Measurements from ENCODE around the gene TMEM184A. TPM values are rescaled to one million over a fixed set of nuclear protein-coding genes. Genes with fewer than 3 reads are reported as not detected.

Gene TMEM184A
- polyA plus RNA-seq, 2 of the 4 experiments (the other 2 are of a cell fraction): 14.3 to 18.4 TPM

DNA sequence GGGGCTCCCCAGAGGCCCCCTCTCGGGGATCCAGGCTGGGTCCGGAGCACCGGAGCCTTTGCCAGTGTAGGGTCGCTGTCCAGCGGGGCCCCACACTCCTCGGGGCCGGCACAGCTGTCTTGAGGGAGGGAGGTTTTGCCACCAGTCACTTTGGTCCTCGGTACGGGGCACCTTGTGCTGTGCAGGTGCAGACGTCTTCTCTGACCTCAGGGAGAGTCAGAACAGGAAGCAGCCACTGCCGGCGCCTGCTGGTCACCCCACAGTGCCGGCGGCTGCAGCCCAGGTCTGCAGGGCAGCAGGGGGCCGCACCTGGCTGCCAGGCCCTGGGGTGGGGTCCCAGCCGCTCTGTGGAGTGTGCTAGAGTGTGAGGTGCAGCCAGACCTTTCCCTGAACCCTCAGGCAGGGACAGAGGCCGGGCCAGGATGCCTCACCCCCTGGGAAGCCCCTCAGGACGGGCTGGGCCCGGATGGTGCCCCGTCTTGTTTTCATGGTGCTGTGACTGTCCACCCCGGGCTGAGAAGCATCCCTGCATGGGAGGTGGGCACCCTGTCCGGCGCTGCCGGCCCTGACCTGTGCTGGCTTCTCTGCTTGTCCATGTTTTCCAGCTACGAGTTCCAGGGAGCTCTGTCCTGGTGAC, 17.3 kb downstream of the TMEM184A start:
- 0 out of 2 replicates have a peak, but pooled peaks have one; percentile 16 for TF ChIP-seq HEYL (CRISPR knock-in tag; IDR thresholded peaks at IDR 0.05)
- TF ChIP-seq RFX5 (IDR thresholded peaks at IDR 0.05): no peak
- TF ChIP-seq KDM1A (IDR thresholded peaks at IDR 0.05; ENCODE audit: low read depth): no peak
- TF ChIP-seq FOXS1 (CRISPR knock-in tag; IDR thresholded peaks at IDR 0.05): peak; percentile 16; the same call in 1 of the 2 replicates
- TF ChIP-seq, protein P1, sequence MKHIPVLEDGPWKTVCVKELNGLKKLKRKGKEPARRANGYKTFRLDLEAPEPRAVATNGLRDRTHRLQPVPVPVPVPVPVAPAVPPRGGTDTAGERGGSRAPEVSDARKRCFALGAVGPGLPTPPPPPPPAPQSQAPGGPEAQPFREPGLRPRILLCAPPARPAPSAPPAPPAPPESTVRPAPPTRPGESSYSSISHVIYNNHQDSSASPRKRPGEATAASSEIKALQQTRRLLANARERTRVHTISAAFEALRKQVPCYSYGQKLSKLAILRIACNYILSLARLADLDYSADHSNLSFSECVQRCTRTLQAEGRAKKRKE (CRISPR knock-in tag; IDR thresholded peaks at IDR 0.05; ENCODE audit: low read depth): peak; percentile 25; the same call in 1 of the 2 replicates
- peak; percentile 46 for TF ChIP-seq HOXA7 (CRISPR knock-in tag; IDR thresholded peaks at IDR 0.05)
- TF ChIP-seq FOSB (CRISPR knock-in tag; IDR thresholded peaks at IDR 0.05): peak; percentile 36
- peak; percentile 71; the same call in 1 of the 2 replicates for TF ChIP-seq EHF (CRISPR knock-in tag; IDR thresholded peaks at IDR 0.05)
- TF ChIP-seq, protein P2, sequence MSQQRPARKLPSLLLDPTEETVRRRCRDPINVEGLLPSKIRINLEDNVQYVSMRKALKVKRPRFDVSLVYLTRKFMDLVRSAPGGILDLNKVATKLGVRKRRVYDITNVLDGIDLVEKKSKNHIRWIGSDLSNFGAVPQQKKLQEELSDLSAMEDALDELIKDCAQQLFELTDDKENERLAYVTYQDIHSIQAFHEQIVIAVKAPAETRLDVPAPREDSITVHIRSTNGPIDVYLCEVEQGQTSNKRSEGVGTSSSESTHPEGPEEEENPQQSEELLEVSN (IDR thresholded peaks at IDR 0.05; ENCODE audit: borderline replicate concordance, low read depth): no peak
- peak; percentile 10; the same call in 1 of the 2 replicates for TF ChIP-seq HOXB5 (CRISPR knock-in tag; IDR thresholded peaks at IDR 0.05)
- peak; percentile 75 for TF ChIP-seq TFCP2L1 (CRISPR knock-in tag; IDR thresholded peaks at IDR 0.05)
- TF ChIP-seq, protein P3, sequence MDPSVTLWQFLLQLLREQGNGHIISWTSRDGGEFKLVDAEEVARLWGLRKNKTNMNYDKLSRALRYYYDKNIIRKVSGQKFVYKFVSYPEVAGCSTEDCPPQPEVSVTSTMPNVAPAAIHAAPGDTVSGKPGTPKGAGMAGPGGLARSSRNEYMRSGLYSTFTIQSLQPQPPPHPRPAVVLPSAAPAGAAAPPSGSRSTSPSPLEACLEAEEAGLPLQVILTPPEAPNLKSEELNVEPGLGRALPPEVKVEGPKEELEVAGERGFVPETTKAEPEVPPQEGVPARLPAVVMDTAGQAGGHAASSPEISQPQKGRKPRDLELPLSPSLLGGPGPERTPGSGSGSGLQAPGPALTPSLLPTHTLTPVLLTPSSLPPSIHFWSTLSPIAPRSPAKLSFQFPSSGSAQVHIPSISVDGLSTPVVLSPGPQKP (IDR thresholded peaks at IDR 0.05; ENCODE audit: low read depth, low read length): no peak
- TF ChIP-seq TP53 (CRISPR knock-in tag; IDR thresholded peaks at IDR 0.05): peak; percentile 47; the same call in 1 of the 2 replicates
- TF ChIP-seq ZSCAN20 (CRISPR knock-in tag; IDR thresholded peaks at IDR 0.05): no peak
- peak; percentile 45; the same call in 1 of the 2 replicates for TF ChIP-seq HOXB13 (CRISPR knock-in tag; IDR thresholded peaks at IDR 0.05; ENCODE audit: low read depth)
- peak overlapping the region; percentile 97 to 98 for H3K27ac ChIP-seq
- ATAC-seq (no peak; a peak in 1 of 6 replicates), DNase-seq (ENCODE audit: low read depth in 1 of 2, low spot score in 1 of 2) (peak in 1 of 2 experiments; percentile 47), FAIRE-seq (no peak)
- H3K4me3 ChIP-seq: peak overlapping the region; percentile 98
- 46% methylated on average over 14 of the region's 25 CpGs for WGBS (ENCODE audit: missing lambda C conversion rate)
- ChIA-PET POLR2A (no interaction called here), CTCF (interaction anchor here (1.8 to 18.4 kb wide), 2 partner anchors 18 to 34 kb away, joined by 7 to 204 read pairs; partner anchors contain the start of genes INTS1 and TMEM184A)
- H3K4me2 ChIP-seq: peak overlapping the region; percentile 98
- peaks cover 85% of the 10 kb centered on the region for H3K4me1 ChIP-seq
- no peaks in the 10 kb centered on the region for H3K9me3 ChIP-seq

DNA sequence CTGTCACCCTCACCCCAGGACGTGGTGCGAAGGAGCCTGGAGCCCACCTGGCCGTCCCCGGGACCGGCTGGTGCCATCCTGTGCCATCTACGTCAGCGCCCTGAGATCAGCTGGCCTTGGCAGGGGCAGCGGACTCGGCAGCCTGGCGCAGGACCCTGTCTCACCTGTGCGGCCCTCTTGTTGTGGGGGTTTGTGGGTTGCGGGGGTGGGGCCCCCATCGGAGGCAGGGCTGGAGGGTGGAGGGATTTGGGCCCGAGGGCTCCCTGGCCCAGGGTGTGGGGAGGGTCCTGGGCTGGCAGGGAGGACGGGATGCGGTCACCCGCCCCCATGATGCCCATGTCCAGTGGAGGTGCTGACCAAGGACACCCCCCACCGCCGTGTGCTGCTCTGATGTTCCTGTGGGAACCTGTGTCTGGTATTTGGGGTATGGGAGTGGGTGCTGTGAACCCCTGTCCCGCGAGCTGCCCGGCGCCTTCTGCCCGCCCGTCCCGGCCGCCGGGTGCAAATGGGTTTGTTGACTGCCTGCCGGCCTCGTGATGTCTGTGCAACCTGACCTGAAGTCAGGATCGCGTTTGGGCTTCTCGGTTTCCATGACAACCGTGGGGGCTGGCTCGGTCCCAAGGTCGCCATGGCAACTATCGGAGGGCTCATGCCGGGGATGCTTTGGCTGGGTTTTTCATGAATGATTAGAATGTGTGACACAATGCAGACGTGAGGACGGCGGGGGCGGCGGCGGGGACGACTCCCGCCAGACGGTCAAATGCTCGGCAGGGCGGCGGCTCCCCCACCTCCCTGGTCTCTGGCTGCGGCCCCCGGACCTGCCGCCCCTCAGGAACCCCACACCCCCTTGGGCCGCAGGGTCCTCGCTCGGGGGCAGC, 18.2 kb downstream of the TMEM184A start:
- 1% methylated on average over 22 of the region's 56 CpGs for WGBS (ENCODE audit: missing lambda C conversion rate)
- ChIA-PET POLR2A (interaction anchor here (0.8 to 2.4 kb wide), 3 partner anchors 17 to 21 kb away, joined by 3 to 18 read pairs (median 3); partner anchors contain the start of gene TMEM184A), CTCF (interaction anchor here (0.7 to 18.4 kb wide), 7 partner anchors 7 to 63 kb away, joined by 3 to 204 read pairs (median 4); partner anchors contain the start of genes INTS1 and TMEM184A)
- Histone ChIP-seq H3K9me3 (no peaks in the 10 kb centered on the region), H3K27ac (peak overlapping the region; percentile 97 to 98), H3K4me3 (peak overlapping the region; percentile 98), H3K4me1 (peaks cover 81% of the 10 kb centered on the region), H3K4me2 (peak overlapping the region; percentile 98)
- ATAC-seq: peak; percentile 9 to 10
- FAIRE-seq: no peak
- peak; percentile 86 to 93 for DNase-seq (ENCODE audit: low read depth in 1 of 2, low spot score in 1 of 2)
- TF ChIP-seq RCOR1 (IDR thresholded peaks at IDR 0.05; ENCODE audit: low read depth, low read length) (no peak), TP53 (CRISPR knock-in tag; IDR thresholded peaks at IDR 0.05) (peak; percentile 81), MYC (IDR thresholded peaks at IDR 0.05; ENCODE audit: borderline replicate concordance, low read length) (no peak), SREBF2 (IDR thresholded peaks at IDR 0.05) (no peak), TFCP2L1 (CRISPR knock-in tag; IDR thresholded peaks at IDR 0.05) (peak; percentile 55; the same call in 1 of the 2 replicates), ZFP36 (IDR thresholded peaks at IDR 0.05; ENCODE audit: borderline replicate concordance, partially characterized antibody) (no peak), ZC3H11A (IDR thresholded peaks at IDR 0.05) (no peak), KDM1A (IDR thresholded peaks at IDR 0.05; ENCODE audit: low read depth) (no peak), CBX8 (IDR thresholded peaks at IDR 0.05) (no peak), FOSB (CRISPR knock-in tag; IDR thresholded peaks at IDR 0.05) (peak; percentile 79), HOXA7 (CRISPR knock-in tag; IDR thresholded peaks at IDR 0.05) (no peak; the same call in 1 of the 2 replicates), CBX2 (IDR thresholded peaks at IDR 0.05; ENCODE audit: borderline replicate concordance, low read depth) (no peak), RFX5 (IDR thresholded peaks at IDR 0.05) (0 out of 2 replicates have a peak, but pooled peaks have one; percentile 60), POLR2AphosphoS2 (conservative IDR thresholded peaks at IDR 0.05; ENCODE audit: low read length) (no peak; the same call in 1 of the 2 replicates)
- TF ChIP-seq, protein P2 (IDR thresholded peaks at IDR 0.05; ENCODE audit: borderline replicate concordance, low read depth): 0 out of 2 replicates have a peak, but pooled peaks have one; percentile 20
- TF ChIP-seq, protein P4, sequence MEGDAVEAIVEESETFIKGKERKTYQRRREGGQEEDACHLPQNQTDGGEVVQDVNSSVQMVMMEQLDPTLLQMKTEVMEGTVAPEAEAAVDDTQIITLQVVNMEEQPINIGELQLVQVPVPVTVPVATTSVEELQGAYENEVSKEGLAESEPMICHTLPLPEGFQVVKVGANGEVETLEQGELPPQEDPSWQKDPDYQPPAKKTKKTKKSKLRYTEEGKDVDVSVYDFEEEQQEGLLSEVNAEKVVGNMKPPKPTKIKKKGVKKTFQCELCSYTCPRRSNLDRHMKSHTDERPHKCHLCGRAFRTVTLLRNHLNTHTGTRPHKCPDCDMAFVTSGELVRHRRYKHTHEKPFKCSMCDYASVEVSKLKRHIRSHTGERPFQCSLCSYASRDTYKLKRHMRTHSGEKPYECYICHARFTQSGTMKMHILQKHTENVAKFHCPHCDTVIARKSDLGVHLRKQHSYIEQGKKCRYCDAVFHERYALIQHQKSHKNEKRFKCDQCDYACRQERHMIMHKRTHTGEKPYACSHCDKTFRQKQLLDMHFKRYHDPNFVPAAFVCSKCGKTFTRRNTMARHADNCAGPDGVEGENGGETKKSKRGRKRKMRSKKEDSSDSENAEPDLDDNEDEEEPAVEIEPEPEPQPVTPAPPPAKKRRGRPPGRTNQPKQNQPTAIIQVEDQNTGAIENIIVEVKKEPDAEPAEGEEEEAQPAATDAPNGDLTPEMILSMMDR (IDR thresholded peaks at IDR 0.05): no peak
- TF ChIP-seq, protein P1 (CRISPR knock-in tag; IDR thresholded peaks at IDR 0.05; ENCODE audit: low read depth): no peak
- TF ChIP-seq, protein P5, sequence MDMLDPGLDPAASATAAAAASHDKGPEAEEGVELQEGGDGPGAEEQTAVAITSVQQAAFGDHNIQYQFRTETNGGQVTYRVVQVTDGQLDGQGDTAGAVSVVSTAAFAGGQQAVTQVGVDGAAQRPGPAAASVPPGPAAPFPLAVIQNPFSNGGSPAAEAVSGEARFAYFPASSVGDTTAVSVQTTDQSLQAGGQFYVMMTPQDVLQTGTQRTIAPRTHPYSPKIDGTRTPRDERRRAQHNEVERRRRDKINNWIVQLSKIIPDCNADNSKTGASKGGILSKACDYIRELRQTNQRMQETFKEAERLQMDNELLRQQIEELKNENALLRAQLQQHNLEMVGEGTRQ (IDR thresholded peaks at IDR 0.05): peak; percentile 64

All from A549 (cell line).